H9 (cell line): Measurements from ENCODE around the gene RASL10A. TPM values are rescaled to one million over a fixed set of nuclear protein-coding genes. Genes with fewer than 3 reads are reported as not detected.
A peak's percentile ranks its signal among the peaks of the same experiment; 100 is the strongest.

Experiments
- DNase-seq: peaks from one replicate; pipeline ENCODE4 v3.0.0-alpha.2; 2017
- H2AFZ ChIP-seq: one replicate; pipeline ENCODE4 v1.6.1; 2013; ENCODE audit warnings: mild to moderate bottlenecking, low read length, control low read depth, moderate library complexity
- H2AK5ac ChIP-seq: 2 replicates; pipeline ENCODE4 v1.6.1; 2013; ENCODE audit warnings: low read length, control low read depth, mixed read lengths; ENCODE audit not compliant: insufficient read length
- H2BK120ac ChIP-seq: one replicate; pipeline ENCODE4 v1.6.1; 2013; ENCODE audit warnings: low read depth, mild to moderate bottlenecking, low read length, control low read depth, inconsistent platforms; ENCODE audit not compliant: poor library complexity, severe bottlenecking
- H2BK12ac ChIP-seq: 2 replicates; pipeline ENCODE4 v1.6.1; 2013; ENCODE audit warnings: low read length, control low read depth, mixed read lengths, low read depth; ENCODE audit not compliant: insufficient read length
- H2BK15ac ChIP-seq: 2 replicates; pipeline ENCODE4 v1.6.1; 2013; ENCODE audit warnings: low read depth, low read length, control low read depth
- H2BK20ac ChIP-seq: one replicate; pipeline ENCODE4 v1.6.1; 2013; ENCODE audit warnings: low read depth, mild to moderate bottlenecking, low read length, control low read depth, inconsistent platforms; ENCODE audit not compliant: poor library complexity, severe bottlenecking
- H2BK5ac ChIP-seq: 2 replicates; pipeline ENCODE4 v1.6.1; 2013; ENCODE audit warnings: low read length, control low read depth, mixed read lengths; ENCODE audit not compliant: insufficient read length
- H3K14ac ChIP-seq: 2 replicates; pipeline ENCODE4 v1.6.1; 2013; ENCODE audit warnings: low read length, control low read depth; ENCODE audit not compliant: insufficient read depth
- H3K18ac ChIP-seq: 2 replicates; pipeline ENCODE4 v1.6.1; 2013; ENCODE audit warnings: low read depth, mild to moderate bottlenecking, mixed read lengths, low read length, control low read depth; ENCODE audit not compliant: insufficient read length
- H3K23ac ChIP-seq: 2 replicates; pipeline ENCODE4 v1.6.1; 2013; ENCODE audit warnings: low read length, control low read depth, mixed read lengths, low read depth; ENCODE audit not compliant: insufficient read length
- H3K23me2 ChIP-seq: 2 replicates; pipeline ENCODE4 v1.6.1; 2013; ENCODE audit warnings: low read depth, mild to moderate bottlenecking, mixed read lengths, low read length, control low read depth; ENCODE audit not compliant: insufficient read length, poor library complexity, severe bottlenecking
- H3K27ac ChIP-seq: 2 replicates; pipeline ENCODE4 v1.5.1; 2013; ENCODE audit warnings: low read length, control low read depth, mixed read lengths, low read depth; ENCODE audit not compliant: insufficient read length
- H3K27me3 ChIP-seq: 2 replicates; pipeline ENCODE4 v1.6.1; 2013; ENCODE audit warnings: low read length, control low read depth, inconsistent platforms; ENCODE audit not compliant: insufficient read depth
- H3K4ac ChIP-seq: 2 replicates; pipeline ENCODE4 v1.6.1; 2013; ENCODE audit warnings: low read depth, mild to moderate bottlenecking, control low read depth, inconsistent platforms, low read length, moderate library complexity
- H3K4me1 ChIP-seq: 2 replicates; pipeline ENCODE4 v1.6.1; 2013; ENCODE audit warnings: low read length, control low read depth, inconsistent platforms; ENCODE audit not compliant: insufficient read depth
- H3K4me2 ChIP-seq: 2 replicates; pipeline ENCODE4 v1.6.1; 2013; ENCODE audit warnings: low read length, control low read depth, mixed read lengths; ENCODE audit not compliant: insufficient read length, insufficient read depth
- H3K56ac ChIP-seq: 2 replicates; pipeline ENCODE4 v1.6.1; 2013; ENCODE audit warnings: low read depth, mild to moderate bottlenecking, mixed read lengths, low read length, control low read depth; ENCODE audit not compliant: insufficient read length
- H3K79me1 ChIP-seq: 2 replicates; pipeline ENCODE4 v1.6.1; 2013; ENCODE audit warnings: low read depth, mild to moderate bottlenecking, moderate library complexity, low read length, control low read depth, inconsistent platforms; ENCODE audit not compliant: insufficient read depth, poor library complexity, severe bottlenecking
- H3K79me2 ChIP-seq: 2 replicates; pipeline ENCODE4 v1.6.1; 2013; ENCODE audit warnings: low read length, control low read depth, inconsistent platforms; ENCODE audit not compliant: insufficient read depth
- H3K9ac ChIP-seq: 2 replicates; pipeline ENCODE4 v1.6.1; 2013; ENCODE audit warnings: low read length, control low read depth, mixed read lengths; ENCODE audit not compliant: insufficient read length; ENCODE audit errors: extremely low read depth
- H3K9me3 ChIP-seq: one replicate; pipeline ENCODE4 v1.6.1; 2013; ENCODE audit warnings: low read depth, low read length, inconsistent platforms; ENCODE audit not compliant: control insufficient read depth
- H3T11ph ChIP-seq: one replicate; pipeline ENCODE4 v1.6.1; 2013; ENCODE audit warnings: mild to moderate bottlenecking, low read length, control low read depth, inconsistent platforms
- H4K20me1 ChIP-seq: one replicate; pipeline ENCODE4 v1.6.1; 2013; ENCODE audit not compliant: control insufficient read depth, insufficient read length, insufficient read depth
- H4K5ac ChIP-seq: 2 replicates; pipeline ENCODE4 v1.6.1; 2013; ENCODE audit warnings: low read depth, mild to moderate bottlenecking, mixed read lengths, low read length, control low read depth; ENCODE audit not compliant: insufficient read length
- H4K8ac ChIP-seq: replicated peaks from 2 replicates; pipeline ENCODE4 v1.6.1; 2013; ENCODE audit warnings: low read length, control low read depth, mixed read lengths, low read depth; ENCODE audit not compliant: insufficient read length
- H4K91ac ChIP-seq: 2 replicates; pipeline ENCODE4 v1.6.1; 2013; ENCODE audit warnings: low read depth, mild to moderate bottlenecking, moderate library complexity, mixed read lengths, low read length, control low read depth; ENCODE audit not compliant: insufficient read length
- H3K27ac Mint-ChIP-seq, 3 experiments: 2 replicates in 2 of 3; 3 replicates in 1 of 3; pipeline ENCODE4 v1.8.0; 2020 to 2021; ENCODE audit warnings: mixed read lengths in 3 of 3, mild to moderate bottlenecking in 1 of 3, moderate library complexity in 1 of 3
- H3K27me3 Mint-ChIP-seq: 2 replicates; pipeline ENCODE4 v1.8.0; 2021; ENCODE audit warnings: low read depth, mild to moderate bottlenecking, moderate library complexity, mixed read lengths
- H3K36me3 Mint-ChIP-seq, 3 experiments: 2 replicates in 2 of 3; 3 replicates in 1 of 3; pipeline ENCODE4 v1.8.0; 2020 to 2021; ENCODE audit warnings: low read depth in 3 of 3, mixed read lengths in 3 of 3; ENCODE audit not compliant: insufficient read depth in 1 of 3
- H3K4me1 Mint-ChIP-seq, 2 experiments: 2 replicates each; pipeline ENCODE4 v1.8.0; 2020; ENCODE audit warnings: mixed read lengths in 2 of 2
- H3K4me3 Mint-ChIP-seq, 2 experiments: 2 replicates in 1 of 2; 3 replicates in 1 of 2; pipeline ENCODE4 v1.8.0; 2020 to 2021; ENCODE audit warnings: mild to moderate bottlenecking in 2 of 2, mixed read lengths in 2 of 2, moderate library complexity in 1 of 2
- H3K9me3 Mint-ChIP-seq, 2 experiments: 2 replicates in 1 of 2; 3 replicates in 1 of 2; pipeline ENCODE4 v1.8.0; 2020; ENCODE audit warnings: mild to moderate bottlenecking in 2 of 2, mixed read lengths in 2 of 2, moderate library complexity in 1 of 2
- WGBS: extraction: QIAGEN DNeasy Blood & Tissue Kit; methylation state at CpG from one replicate; pipeline ENCODE4 v1.1.7; 2013; ENCODE audit warnings: missing lambda C conversion rate, low lambda C conversion rate, mixed read lengths; ENCODE audit not compliant: insufficient read length; ENCODE audit errors: extremely low coverage; 5-methylcytosine and 5-hydroxymethylcytosine counted together
- total RNA-seq: library from RNA; stranded (reverse); gene quantifications from 2 replicates; pipeline ENCODE4 v1.2.1, GENCODE V29; 2021
- TF ChIP-seq, protein P1 (sequence below): fragments of 200-600 bp; sonication (generic); conservative IDR thresholded peaks from 3 replicates; pipeline ENCODE4 v1.8.0; 2021; ENCODE audit warnings: antibody characterized with exemption, mild to moderate bottlenecking

The RASL10A gene
- total RNA-seq, 1 experiment from 2014 or later, result 0.90 TPM

DNA sequence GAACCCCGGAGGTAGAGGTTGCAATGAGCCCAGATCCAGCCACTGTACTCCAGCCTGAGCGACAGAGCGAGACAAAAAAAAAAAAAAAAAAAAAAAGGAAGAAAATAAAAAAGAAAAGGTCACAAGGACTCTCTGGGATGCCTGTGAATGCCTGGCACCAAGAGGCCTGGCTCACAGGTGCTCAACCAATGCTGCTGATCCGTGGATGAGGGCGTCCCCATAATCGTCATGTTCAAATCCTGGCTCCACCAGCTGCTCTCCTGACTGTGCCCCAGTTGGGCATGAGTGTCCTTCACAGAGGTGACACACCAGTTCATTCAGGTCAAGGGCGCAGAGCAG lies 9.7 kb downstream of the RASL10A start:
- Histone ChIP-seq H3K14ac (peak overlapping the region; percentile 41; the same call in 1 of the 2 replicates), H2BK15ac (no peak overlapping the region), H2AK5ac (no peak overlapping the region), H2BK20ac (no peak overlapping the region), H2BK120ac (no peak overlapping the region), H3K4ac (no peak overlapping the region), H4K91ac (no peak overlapping the region), H3K18ac (peak overlapping the region; percentile 28), H3K23ac (no peak overlapping the region), H3K79me2 (no peaks in the 10 kb centered on the region), H4K20me1 (no peaks in the 10 kb centered on the region), H3T11ph (no peak overlapping the region), H3K56ac (no peak overlapping the region), H4K8ac (no peak overlapping the region), H3K9me3 (no peaks in the 10 kb centered on the region), H2BK12ac (no peak overlapping the region), H2BK5ac (no peak overlapping the region), H3K4me2 (peak overlapping the region; percentile 52), H3K23me2 (peaks cover 8% of the 10 kb centered on the region), H3K9ac (no peak overlapping the region), H3K27me3 (no peaks in the 10 kb centered on the region), H3K27ac (no peak overlapping the region), H3K79me1 (no peaks in the 10 kb centered on the region), H4K5ac (no peak overlapping the region), H3K4me1 (no peaks in the 10 kb centered on the region), H2AFZ (no peak overlapping the region)
- H3K9me3 Mint-ChIP-seq, result peaks cover 0 to 3% of the 10 kb centered on the region in 2 experiments; a peak in 2 of 5 replicates
- peaks cover 22 to 30% of the 10 kb centered on the region in 2 experiments for H3K4me1 Mint-ChIP-seq
- peaks cover 0 to 7% (median 0%) of the 10 kb centered on the region in 3 experiments; a peak in 4 of 7 replicates for H3K36me3 Mint-ChIP-seq
- peak overlapping the region; percentile 60 to 80 for H3K4me3 Mint-ChIP-seq
- peaks cover 9% of the 10 kb centered on the region for H3K27me3 Mint-ChIP-seq
- DNase-seq, result no peak
- TF ChIP-seq, protein P1, sequence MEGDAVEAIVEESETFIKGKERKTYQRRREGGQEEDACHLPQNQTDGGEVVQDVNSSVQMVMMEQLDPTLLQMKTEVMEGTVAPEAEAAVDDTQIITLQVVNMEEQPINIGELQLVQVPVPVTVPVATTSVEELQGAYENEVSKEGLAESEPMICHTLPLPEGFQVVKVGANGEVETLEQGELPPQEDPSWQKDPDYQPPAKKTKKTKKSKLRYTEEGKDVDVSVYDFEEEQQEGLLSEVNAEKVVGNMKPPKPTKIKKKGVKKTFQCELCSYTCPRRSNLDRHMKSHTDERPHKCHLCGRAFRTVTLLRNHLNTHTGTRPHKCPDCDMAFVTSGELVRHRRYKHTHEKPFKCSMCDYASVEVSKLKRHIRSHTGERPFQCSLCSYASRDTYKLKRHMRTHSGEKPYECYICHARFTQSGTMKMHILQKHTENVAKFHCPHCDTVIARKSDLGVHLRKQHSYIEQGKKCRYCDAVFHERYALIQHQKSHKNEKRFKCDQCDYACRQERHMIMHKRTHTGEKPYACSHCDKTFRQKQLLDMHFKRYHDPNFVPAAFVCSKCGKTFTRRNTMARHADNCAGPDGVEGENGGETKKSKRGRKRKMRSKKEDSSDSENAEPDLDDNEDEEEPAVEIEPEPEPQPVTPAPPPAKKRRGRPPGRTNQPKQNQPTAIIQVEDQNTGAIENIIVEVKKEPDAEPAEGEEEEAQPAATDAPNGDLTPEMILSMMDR, result no peak
- WGBS, result no CpG with 5 or more reads among the region's 7 CpGs
- peak overlapping the region in 2 of 3 experiments; percentile 82 to 83; a peak in 2 of 7 replicates for H3K27ac Mint-ChIP-seq
